ENCODE data around the gene FOXP2.

DNA sequence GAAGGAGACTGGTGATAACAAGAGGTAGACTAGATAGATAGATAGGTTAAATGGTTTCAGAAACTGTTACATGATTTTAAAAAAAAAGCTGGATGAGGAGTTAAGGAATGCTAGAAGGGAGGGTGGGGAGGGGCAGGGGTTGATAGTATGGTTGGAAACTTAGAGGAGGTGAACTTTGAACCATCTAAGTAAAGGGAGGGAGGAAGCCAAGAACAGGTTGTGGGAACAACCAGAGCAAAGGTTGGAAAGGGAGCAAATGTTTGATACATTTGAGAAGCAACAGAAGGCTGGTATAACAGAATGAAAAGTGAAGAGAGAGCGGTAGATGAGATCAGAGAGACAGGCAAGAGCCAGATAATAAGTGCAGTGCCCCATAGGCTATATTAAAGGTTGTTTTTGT lies 224.8 kb downstream of the FOXP2 start:
- no peak for TF ChIP-seq EP300 (IDR thresholded peaks at IDR 0.05)
- TF ChIP-seq, protein P1, sequence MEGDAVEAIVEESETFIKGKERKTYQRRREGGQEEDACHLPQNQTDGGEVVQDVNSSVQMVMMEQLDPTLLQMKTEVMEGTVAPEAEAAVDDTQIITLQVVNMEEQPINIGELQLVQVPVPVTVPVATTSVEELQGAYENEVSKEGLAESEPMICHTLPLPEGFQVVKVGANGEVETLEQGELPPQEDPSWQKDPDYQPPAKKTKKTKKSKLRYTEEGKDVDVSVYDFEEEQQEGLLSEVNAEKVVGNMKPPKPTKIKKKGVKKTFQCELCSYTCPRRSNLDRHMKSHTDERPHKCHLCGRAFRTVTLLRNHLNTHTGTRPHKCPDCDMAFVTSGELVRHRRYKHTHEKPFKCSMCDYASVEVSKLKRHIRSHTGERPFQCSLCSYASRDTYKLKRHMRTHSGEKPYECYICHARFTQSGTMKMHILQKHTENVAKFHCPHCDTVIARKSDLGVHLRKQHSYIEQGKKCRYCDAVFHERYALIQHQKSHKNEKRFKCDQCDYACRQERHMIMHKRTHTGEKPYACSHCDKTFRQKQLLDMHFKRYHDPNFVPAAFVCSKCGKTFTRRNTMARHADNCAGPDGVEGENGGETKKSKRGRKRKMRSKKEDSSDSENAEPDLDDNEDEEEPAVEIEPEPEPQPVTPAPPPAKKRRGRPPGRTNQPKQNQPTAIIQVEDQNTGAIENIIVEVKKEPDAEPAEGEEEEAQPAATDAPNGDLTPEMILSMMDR (IDR thresholded peaks at IDR 0.05): no peak
